HUDEP-2 (cell line): ENCODE results near the gene NPY2R.
A peak's percentile ranks its signal among the peaks of the same experiment; 100 is the strongest.

Experiments
- DNase-seq, 76 experiments: peaks; one replicate each; lab custom pipeline; 2025; ENCODE audit not compliant: unreplicated experiment in 76 of 76; lab: John Stamatoyannopoulos, UW

Gene NPY2R

GRCh38 chr4:155208258-155209054 is at the start of gene NPY2R:
NPY2R (plus strand) TSS chr4:155208636; CDS start chr4:155213940, 5,304 bp downstream.
- DNase-seq: peak in 8 of 76 experiments; percentile 7 to 44 (median 10)

DNA sequence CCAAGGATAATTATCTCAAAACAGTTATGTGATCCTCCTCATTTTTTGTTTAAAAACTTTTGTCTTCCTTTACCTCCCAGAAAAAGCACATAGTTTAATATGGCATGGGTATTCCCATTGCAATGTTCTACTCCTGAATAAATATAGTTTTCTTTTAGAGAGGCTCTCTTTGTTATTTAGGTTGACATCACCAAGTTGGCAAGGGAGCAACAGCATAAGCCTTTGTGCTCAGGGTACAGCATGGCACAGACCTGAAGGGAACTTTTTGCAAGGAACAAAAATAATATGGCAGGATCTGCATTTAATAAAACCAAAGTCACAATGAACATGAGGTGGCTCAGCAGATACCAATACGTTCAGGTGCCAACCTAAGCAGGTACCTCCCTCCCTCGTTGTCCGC is 47.1 kb upstream of the NPY2R start:
- no peak for DNase-seq

GRCh38 chr4:155164718-155165117 is 43.7 kb upstream of the NPY2R start:
- peak in 1 of 76 experiments; percentile 31 for DNase-seq

DNA sequence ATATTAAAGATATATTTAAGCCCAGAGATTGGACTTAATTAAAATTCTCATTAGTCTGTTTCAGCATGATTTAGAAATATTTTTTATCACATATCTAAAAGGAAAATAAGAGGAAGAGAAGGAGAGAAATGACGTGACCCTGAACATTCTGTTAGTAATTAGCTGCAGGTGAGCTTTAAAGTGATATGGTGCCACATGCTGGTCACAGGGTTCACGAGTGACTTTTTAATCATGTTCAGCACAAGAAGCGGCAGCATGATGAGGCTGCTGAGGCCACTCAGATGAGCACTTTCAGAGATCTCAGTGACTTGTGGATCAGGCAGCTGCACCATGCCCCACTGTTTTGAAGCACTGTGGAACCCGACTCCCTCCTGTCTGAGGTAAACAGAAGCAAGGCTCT is 37.9 kb upstream of the NPY2R start:
- DNase-seq: peak in 5 of 76 experiments; percentile 1 to 22 (median 6)

- DNase-seq: no peak
Observed at GRCh38 chr4:155173371-155173770, 35.1 kb upstream of the NPY2R start.

- no peak for DNase-seq
Observed at GRCh38 chr4:155174668-155175067, 33.8 kb upstream of the NPY2R start.

DNA sequence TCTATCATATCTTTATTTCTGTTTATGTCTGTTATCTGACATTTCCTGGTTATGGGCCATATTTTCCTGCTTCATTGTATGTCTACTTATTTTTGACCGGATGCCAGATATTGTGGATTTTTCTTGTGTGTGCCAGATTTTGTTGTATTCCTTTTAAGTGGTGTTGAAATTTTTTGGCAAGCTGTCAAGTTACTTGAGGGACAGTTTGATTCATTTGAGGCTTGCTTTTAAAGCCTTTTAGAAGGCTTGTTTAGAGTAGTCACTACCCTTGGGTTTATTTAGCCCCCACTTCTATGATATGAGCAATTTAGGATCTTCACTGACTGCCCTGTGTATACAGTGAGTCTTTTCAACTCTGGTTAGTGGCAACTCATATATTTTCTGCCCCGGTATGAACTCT is 29.2 kb upstream of the NPY2R start:
- DNase-seq: no peak

DNA sequence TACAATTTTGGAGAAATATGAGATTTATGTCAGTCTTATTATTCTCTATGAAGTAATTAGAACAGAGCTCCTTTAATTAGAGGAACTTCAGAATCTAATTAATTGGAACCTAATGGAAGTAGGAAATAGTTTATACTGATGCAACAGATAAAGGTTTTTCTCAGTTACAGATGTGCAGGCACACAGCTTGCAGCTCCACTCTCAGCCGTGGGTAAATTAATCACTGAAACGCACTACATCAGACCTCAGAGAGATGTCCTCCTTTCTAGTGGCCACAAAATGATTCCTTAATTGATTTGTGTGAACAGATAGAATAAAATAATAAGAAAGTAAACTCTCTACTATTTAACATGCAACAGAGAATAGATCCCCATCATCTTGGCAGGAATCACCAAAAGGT is 21.5 kb upstream of the NPY2R start:
- DNase-seq: no peak

GRCh38 chr4:155187989-155188388 is 20.4 kb upstream of the NPY2R start:
- DNase-seq: no peak

GRCh38 chr4:155190099-155190498 is 18.3 kb upstream of the NPY2R start:
- DNase-seq: no peak

GRCh38 chr4:155197757-155198156 is 10.7 kb upstream of the NPY2R start:
- DNase-seq: no peak

GRCh38 chr4:155207534-155208257 is 740 bp upstream of the NPY2R start:
- DNase-seq: peak in 3 of 76 experiments; percentile 6 to 15 (median 7)

- peak in 3 of 76 experiments; percentile 1 to 22 (median 5) for DNase-seq
Observed at GRCh38 chr4:155220025-155220424, 11.6 kb downstream of the NPY2R start.

DNA sequence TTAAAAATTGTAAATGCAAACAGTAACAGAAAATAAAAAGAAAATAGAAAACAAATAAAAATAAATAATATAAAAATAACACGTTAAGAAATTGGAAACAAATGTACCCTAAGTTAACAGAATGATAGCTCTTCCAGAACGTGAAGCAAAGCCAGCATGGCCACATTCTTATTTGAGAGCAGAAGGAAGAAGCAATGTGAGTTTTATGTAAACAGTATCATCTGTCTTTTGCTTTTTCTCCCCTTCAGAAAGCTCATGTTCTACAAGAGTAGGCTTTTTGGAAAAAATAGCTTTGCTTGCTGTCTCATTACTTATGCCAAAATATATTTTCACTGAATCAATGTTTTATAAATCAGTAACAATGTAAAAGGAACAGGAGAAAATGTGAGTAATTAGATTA is 18.7 kb downstream of the NPY2R start:
- no peak for DNase-seq

GRCh38 chr4:155228713-155229112 is 20.3 kb downstream of the NPY2R start:
- DNase-seq: no peak

DNA sequence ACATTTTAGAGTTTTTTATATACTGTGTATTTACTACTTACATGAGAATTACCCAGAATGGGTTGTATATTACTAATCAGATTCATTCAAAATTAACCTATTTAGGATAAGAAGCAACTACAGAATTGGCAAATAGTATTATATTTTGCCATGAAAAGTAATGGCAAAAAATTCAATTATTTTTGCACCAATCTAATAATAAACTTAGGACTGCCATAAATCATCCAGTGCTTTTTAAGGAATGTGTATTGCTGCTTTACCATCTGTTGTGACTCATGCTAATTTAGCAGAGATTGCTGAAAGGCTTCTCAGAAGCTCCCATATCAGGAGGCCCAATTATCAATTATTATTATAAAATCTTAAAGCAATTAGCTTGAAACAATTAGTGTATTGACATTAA is 24.0 kb downstream of the NPY2R start:
- no peak for DNase-seq

DNA sequence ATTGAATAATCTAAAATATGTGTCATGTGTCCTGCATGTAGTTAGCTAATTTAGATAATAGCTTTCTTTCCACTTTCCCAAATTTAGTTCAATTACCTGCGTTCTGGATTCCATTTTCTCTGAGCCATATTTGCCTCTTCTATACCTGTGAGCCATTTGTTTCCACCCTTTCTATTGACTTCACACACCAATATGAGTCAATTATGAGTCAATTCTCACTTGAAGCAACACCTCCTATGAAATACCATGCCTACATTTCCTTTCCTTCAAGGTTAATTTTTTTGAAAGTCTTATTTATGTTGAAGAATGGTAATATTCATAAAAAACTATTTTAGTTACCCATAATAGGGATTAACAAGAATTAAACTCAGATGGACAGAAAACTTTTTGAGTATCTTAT is 25.8 kb downstream of the NPY2R start:
- no peak for DNase-seq

- no peak for DNase-seq
Observed at GRCh38 chr4:155237567-155237966, 29.1 kb downstream of the NPY2R start.

DNA sequence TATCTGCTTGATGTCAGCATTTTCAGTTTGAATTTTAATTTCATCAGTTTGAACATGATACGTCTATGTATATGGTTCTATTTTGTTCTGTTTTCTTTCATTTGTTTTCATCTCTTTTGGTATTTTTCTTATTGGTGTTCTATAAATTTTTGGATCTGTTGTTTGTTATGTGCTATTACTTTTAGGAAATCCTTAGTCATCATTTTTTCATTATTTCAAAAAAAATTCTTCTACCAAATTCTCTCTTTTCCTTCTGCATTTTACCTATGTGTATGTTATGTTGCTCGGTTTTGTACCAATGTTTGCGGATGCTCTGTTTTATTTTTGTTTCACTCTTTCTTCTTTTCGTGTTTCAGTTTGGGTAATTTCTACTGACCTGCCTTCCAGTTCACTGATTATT is 32.8 kb downstream of the NPY2R start:
- no peak for DNase-seq

DNA sequence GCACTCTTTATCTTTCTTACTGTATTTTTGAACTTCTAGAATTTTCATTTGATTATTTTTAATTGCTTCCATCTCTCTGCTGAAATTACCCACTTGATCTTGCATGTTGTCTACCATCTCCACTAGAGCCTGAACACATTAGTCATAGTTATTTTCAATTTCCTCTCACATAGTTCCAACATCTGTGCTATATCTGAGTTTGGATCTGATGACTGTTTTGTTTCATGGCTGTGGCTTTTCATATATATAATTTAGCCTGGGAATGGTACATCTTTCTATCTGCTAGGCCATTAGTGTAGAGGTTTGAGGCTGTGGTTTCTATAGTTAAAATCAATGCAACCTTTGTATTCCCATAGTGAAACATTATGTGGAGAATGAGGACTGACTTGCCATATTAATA is 33.2 kb downstream of the NPY2R start:
- DNase-seq: no peak

DNA sequence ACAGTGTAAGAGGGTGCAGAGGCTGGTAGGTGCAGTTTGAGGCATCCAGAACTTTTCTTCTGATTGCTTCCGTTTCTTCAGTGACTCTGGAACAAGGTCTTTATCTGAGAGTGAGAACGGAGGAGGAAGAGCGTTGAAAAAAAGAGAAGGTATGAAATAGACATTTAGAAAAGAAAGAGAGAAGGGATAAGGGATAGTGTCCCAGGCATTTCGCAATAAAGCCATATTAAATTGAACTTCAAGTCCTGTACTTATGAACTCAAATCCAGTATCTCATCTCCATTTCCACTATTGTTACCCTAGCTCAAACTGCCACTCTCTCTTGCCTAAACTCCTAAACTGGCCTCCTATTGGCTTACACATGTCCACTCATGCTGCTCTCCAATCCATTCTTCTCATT is 36.7 kb downstream of the NPY2R start:
- no peak for DNase-seq
